Keratinocyte (primary cell): Measurements from ENCODE around the gene MYO1G. TPM values are rescaled to one million over a fixed set of nuclear protein-coding genes. Genes with fewer than 3 reads are reported as not detected.

Source experiments
- DNase-seq: peaks from one replicate; pipeline ENCODE4 v3.0.0-alpha.2; 2011; ENCODE audit warnings: low read depth, missing footprints, low spot score
- FAIRE-seq: peaks from 2 replicates; lab custom pipeline; 2011; peaks lifted over from hg19 to GRCh38; lab: Jason Lieb, UNC
- H2AFZ ChIP-seq: 2 replicates; pipeline ENCODE4 v1.6.0; 2012; ENCODE audit warnings: low read length, control low read depth, inconsistent platforms; ENCODE audit not compliant: control insufficient read depth
- H3K27ac ChIP-seq: 2 replicates; pipeline ENCODE4 v1.5.1; 2011; ENCODE audit warnings: low read length; ENCODE audit not compliant: control insufficient read depth, insufficient read depth
- H3K27me3 ChIP-seq: 3 replicates; pipeline ENCODE4 v1.6.0; 2011; ENCODE audit warnings: low read length; ENCODE audit not compliant: control insufficient read depth, insufficient read depth; ENCODE audit errors: extremely low read depth
- H3K36me3 ChIP-seq, 2 experiments: 2 replicates in 1 of 2; 3 replicates in 1 of 2; pipeline ENCODE4 v1.5.1; 2011; ENCODE audit warnings: low read length in 2 of 2, mild to moderate bottlenecking in 1 of 2; ENCODE audit not compliant: control insufficient read depth in 2 of 2, insufficient read depth in 2 of 2; ENCODE audit errors: extremely low read depth in 1 of 2
- H3K4me1 ChIP-seq: 3 replicates; pipeline ENCODE4 v1.5.1; 2011; ENCODE audit warnings: low read length; ENCODE audit not compliant: control insufficient read depth, insufficient read depth; ENCODE audit errors: extremely low read depth
- H3K4me2 ChIP-seq: 3 replicates; pipeline ENCODE4 v1.6.0; 2011; ENCODE audit warnings: low read depth, low read length; ENCODE audit not compliant: control insufficient read depth, insufficient read depth; ENCODE audit errors: extremely low read depth
- H3K4me3 ChIP-seq, 3 experiments: fragments of 200-600 bp in 1 of 3; sonication (generic) in 1 of 3; 2 replicates in 2 of 3; 3 replicates in 1 of 3; pipeline ENCODE4 v1.5.1; 2011 to 2016; ENCODE audit warnings: low read length in 3 of 3, mild to moderate bottlenecking in 3 of 3, control low read depth in 2 of 3, inconsistent platforms in 1 of 3, low read depth in 1 of 3, mixed read lengths in 1 of 3, mixed run types in 1 of 3, moderate library complexity in 1 of 3; ENCODE audit not compliant: control insufficient read depth in 2 of 3, insufficient read depth in 2 of 3; ENCODE audit errors: extremely low read depth in 1 of 3
- H3K79me2 ChIP-seq: 2 replicates; pipeline ENCODE4 v1.6.0; 2012; ENCODE audit warnings: low read length; ENCODE audit not compliant: control insufficient read depth, insufficient read depth
- H3K9ac ChIP-seq: 3 replicates; pipeline ENCODE4 v1.6.0; 2011; ENCODE audit warnings: low read length; ENCODE audit not compliant: control insufficient read depth, insufficient read depth; ENCODE audit errors: extremely low read depth
- H3K9me1 ChIP-seq: 3 replicates; pipeline ENCODE4 v1.6.0; 2011; ENCODE audit warnings: low read length; ENCODE audit not compliant: control insufficient read depth, insufficient read depth; ENCODE audit errors: extremely low read depth
- H3K9me3 ChIP-seq: 2 replicates; pipeline ENCODE4 v1.5.1; 2012; ENCODE audit warnings: low read depth, low read length; ENCODE audit not compliant: control insufficient read depth
- H4K20me1 ChIP-seq: 3 replicates; pipeline ENCODE4 v1.6.0; 2011; ENCODE audit warnings: low read length; ENCODE audit not compliant: control insufficient read depth, insufficient read depth; ENCODE audit errors: extremely low read depth
- CTCF ChIP-seq, 3 experiments: IDR thresholded peaks in 1 of 3; conservative IDR thresholded peaks in 1 of 3; optimal IDR thresholded peaks in 1 of 3; 2 replicates in 2 of 3; 3 replicates in 1 of 3; pipeline versions ENCODE3 to v1.5.1; 2011; ENCODE audit warnings: low read length in 3 of 3, mild to moderate bottlenecking in 3 of 3, moderate library complexity in 2 of 3, control low read depth in 1 of 3, inconsistent platforms in 1 of 3; ENCODE audit not compliant: insufficient read depth in 2 of 3; ENCODE audit errors: extremely low read depth in 1 of 3
- EZH2 ChIP-seq: IDR thresholded peaks from one replicate; pipeline ENCODE4 v1.6.1; 2012; ENCODE audit warnings: inconsistent platforms, mild to moderate bottlenecking, low read length, moderate library complexity
- dilution Hi-C: fragments of 300-500 bp; cut with MboI; formaldehyde crosslinking; loops from one replicate; pipeline ENCODE4 v1.7.0; 2020; ENCODE audit warnings: low sequenced_read_pairs; ENCODE audit not compliant: extremely low pct_ligation_motif_present
- polyA plus RNA-seq, 5 experiments: library from polyadenylated mRNA; depleted of rRNA in 3 of 5; stranded (reverse) in 3 of 5; stranded (forward) in 1 of 5; unstranded in 1 of 5; fragments of >200 nt; gene quantifications; 1 replicate in 1 of 5; 2 replicates in 3 of 5; 3 replicates in 1 of 5; pipeline versions ENCODE4 v1.2.1 to v1.2.3, GENCODE V29; 2011 to 2012; ENCODE audit warnings: missing spikeins in 2 of 5, low read depth in 1 of 5, low replicate concordance in 1 of 5

Gene MYO1G
- polyA plus RNA-seq, 1 donor (not counting 4 experiments of a cell fraction or from before 2014, with no cell fraction given): 0.03 TPM

- Histone ChIP-seq H3K9me1 (no peaks in the 10 kb centered on the region), H2AFZ (no peak overlapping the region), H3K9me3 (no peaks in the 10 kb centered on the region), H4K20me1 (no peaks in the 10 kb centered on the region), H3K79me2 (peaks cover 50% of the 10 kb centered on the region), H3K4me2 (no peak overlapping the region), H3K4me1 (no peaks in the 10 kb centered on the region), H3K27me3 (no peaks in the 10 kb centered on the region), H3K9ac (no peak overlapping the region), H3K4me3 (no peak overlapping the region), H3K36me3 (peaks cover 0 to 3% of the 10 kb centered on the region in 2 experiments), H3K27ac (no peak overlapping the region)
- TF ChIP-seq EZH2: no peak
- TF ChIP-seq CTCF (optimal IDR thresholded peaks at IDR 0.05 in 1 of 3, IDR thresholded peaks at IDR 0.05 in 1 of 3, conservative IDR thresholded peaks at IDR 0.05 in 1 of 3; ENCODE audit: extremely low read depth in 1 of 3, insufficient read depth in 2 of 3, low read length in 3 of 3): no peak
- dilution Hi-C loops: no loop called here
- no peak for FAIRE-seq
- DNase-seq: no peak
Measured at GRCh38 chr7:45013465-45013967, 34.7 kb upstream of the MYO1G start.

GRCh38 chr7:45007571-45008328 lies 28.9 kb upstream of the MYO1G start:
- Histone ChIP-seq H3K4me1 (peaks cover 6% of the 10 kb centered on the region), H3K4me3 (no peak overlapping the region), H3K79me2 (peaks cover 74% of the 10 kb centered on the region), H3K4me2 (no peak overlapping the region), H3K9me1 (no peaks in the 10 kb centered on the region), H3K27me3 (no peaks in the 10 kb centered on the region), H2AFZ (no peak overlapping the region), H3K27ac (no peak overlapping the region), H3K36me3 (peaks cover 1 to 13% of the 10 kb centered on the region in 2 experiments), H3K9me3 (no peaks in the 10 kb centered on the region), H3K9ac (no peak overlapping the region), H4K20me1 (no peaks in the 10 kb centered on the region)
- TF ChIP-seq CTCF (optimal IDR thresholded peaks at IDR 0.05 in 1 of 3, IDR thresholded peaks at IDR 0.05 in 1 of 3, conservative IDR thresholded peaks at IDR 0.05 in 1 of 3; ENCODE audit: extremely low read depth in 1 of 3, insufficient read depth in 2 of 3, low read length in 3 of 3): no peak
- no peak for FAIRE-seq
- dilution Hi-C loops: no loop called here
- no peak for DNase-seq
